Loucy (cell line): Measurements from ENCODE around the gene GRIN2D.

Experiments
- EZH2phosphoT487 ChIP-seq: fragments of 200-600 bp; IDR thresholded peaks from 2 replicates; pipeline ENCODE4 v1.6.1; 2018; ENCODE audit warnings: antibody characterized with exemption, mild to moderate bottlenecking, moderate library complexity, borderline replicate concordance
- TF ChIP-seq, protein P1 (sequence below): fragments of 200-600 bp; sonication (generic); conservative IDR thresholded peaks from 2 replicates; pipeline ENCODE4 v1.5.1; 2014; ENCODE audit warnings: mild to moderate bottlenecking, antibody characterized with exemption, low read length

DNA sequence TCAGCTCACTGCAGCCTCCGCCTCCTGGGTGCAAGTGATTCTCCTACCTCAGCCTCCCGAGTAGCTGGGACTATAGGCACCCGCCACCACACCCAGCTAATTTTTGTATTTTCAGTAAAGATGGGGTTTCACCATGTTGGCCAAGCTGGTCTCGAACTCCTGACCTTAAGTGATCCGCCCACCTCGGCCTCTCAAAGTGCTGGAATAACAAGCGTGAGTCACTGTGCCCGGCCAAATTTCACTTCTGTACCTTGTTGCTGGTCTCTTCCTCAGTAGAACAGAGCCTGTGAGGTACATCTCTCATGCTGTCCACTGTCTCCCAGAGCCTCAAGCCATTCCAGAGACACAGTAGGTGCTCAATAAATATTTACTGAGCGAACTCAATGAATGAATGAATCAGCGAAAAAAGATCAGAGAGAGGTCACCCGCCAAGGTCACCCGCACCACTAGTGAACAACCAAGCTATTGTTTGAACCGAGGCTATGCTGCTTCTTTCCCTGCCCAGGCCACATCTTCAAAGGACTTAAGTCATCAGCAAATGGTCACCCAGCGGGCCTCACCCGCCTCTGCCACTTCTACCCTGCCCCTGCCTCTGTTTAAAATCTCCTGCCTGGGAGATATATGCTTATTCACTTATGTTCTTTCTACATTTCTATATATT lies 39.0 kb upstream of the GRIN2D start:
- TF ChIP-seq, protein P1, sequence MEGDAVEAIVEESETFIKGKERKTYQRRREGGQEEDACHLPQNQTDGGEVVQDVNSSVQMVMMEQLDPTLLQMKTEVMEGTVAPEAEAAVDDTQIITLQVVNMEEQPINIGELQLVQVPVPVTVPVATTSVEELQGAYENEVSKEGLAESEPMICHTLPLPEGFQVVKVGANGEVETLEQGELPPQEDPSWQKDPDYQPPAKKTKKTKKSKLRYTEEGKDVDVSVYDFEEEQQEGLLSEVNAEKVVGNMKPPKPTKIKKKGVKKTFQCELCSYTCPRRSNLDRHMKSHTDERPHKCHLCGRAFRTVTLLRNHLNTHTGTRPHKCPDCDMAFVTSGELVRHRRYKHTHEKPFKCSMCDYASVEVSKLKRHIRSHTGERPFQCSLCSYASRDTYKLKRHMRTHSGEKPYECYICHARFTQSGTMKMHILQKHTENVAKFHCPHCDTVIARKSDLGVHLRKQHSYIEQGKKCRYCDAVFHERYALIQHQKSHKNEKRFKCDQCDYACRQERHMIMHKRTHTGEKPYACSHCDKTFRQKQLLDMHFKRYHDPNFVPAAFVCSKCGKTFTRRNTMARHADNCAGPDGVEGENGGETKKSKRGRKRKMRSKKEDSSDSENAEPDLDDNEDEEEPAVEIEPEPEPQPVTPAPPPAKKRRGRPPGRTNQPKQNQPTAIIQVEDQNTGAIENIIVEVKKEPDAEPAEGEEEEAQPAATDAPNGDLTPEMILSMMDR = no peak
- TF ChIP-seq EZH2phosphoT487 = no peak
